Measurements from ENCODE around the gene PAFAH1B2.

PAFAH1B2 gene

DNA sequence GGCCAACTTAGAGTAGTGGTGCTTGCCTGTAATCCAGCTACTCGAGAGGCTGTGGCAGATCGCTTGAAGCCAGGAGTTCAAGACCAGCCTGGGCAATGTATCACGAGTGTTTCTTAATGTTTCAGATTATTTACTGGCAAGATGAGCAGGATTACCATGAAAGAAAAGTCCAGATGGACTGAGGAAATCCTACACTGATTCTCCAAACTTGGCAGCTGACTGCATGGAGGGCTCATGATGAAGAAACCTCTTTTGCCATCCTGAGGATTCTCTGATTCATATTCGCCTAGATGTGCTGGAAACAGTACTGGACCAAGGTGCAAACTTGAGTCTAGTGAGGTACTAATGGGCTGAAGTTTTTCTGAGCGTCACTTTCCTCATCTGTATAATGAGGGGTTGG is 31.7 kb downstream of the PAFAH1B2 start:
- no peak for DNase-seq

- peak; percentile 15 for DNase-seq
These were observed 32.1 kb downstream of the PAFAH1B2 start for GRCh38 chr11:117176186-117176585.

GRCh38 chr11:117177534-117178209 is 33.6 kb downstream of the PAFAH1B2 start:
- DNase-seq, result no peak

DNA sequence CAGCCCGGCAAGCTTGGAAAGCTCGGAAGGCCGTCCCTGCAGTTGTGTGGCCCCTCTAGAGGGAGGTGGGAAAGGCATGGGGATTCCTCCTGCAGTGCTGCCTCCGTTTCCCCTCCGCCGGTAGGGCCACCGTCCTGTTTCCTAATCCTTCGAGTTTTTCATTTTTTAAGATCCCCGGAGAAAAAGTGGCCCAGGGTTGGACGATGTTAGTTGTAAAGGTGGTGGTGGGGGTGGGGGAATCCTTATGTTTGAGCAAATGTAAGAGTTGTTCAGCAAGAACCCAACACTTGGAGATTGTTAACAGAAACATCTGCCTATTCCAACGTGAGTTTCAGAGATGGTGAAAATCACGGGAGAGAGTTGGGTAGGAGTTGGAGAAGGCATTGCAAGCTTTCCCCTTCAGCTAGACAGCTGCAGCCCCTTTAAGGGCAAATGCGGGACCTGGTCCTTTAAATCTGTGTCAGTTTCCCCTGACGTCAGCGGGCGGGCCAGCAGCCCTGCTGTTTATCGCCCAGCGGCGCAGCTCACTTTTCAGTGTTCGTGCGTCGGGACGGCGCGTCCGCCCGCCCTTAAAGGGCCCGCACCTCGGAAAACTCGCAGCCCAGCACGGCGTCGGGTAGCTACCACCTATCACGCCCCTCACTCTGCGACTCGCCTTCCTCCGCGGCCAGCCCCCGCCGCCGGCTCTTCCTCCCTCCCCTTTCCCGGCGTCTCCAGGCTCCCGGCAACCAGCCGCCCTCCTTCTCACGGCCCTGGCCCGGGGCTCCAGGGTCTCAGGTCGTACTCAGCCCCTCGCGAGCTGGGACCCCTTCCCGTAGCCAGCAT is 34.3 kb downstream of the PAFAH1B2 start, which contains the start of gene SIDT2:
SIDT2 (plus strand) TSS at position 534 of the 825 bp plus-strand sequence. CDS start 521 bp downstream, outside the sequence.
- DNase-seq, result peak; percentile 92

- peak; percentile 76 for DNase-seq
These were observed 35.2 kb downstream of the PAFAH1B2 start for GRCh38 chr11:117179048-117179999.

DNA sequence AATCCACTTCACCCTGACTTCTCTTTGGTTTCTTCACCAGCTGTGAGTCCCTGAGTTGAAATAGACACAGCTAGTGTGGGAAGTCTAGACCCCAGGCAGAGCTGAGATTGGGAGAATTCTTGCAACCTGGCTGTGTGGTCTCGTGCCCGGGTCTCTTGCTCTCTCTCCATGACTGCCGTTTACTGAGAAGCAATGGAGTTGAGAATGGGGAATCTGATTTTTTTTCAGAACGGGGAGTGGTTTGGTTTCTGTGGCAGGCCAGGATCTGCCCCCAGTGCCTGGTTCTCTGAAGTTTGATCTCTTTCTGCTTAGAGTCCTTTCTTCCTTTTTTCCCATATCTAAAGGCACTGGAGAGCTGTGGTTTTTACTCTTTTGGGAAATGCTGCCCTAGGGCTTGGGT is 35.9 kb downstream of the PAFAH1B2 start:
- peak; percentile 57 for DNase-seq

GRCh38 chr11:117180661-117181585 is 36.8 kb downstream of the PAFAH1B2 start:
- DNase-seq, result peak; percentile 68

- peak; percentile 52 for DNase-seq
These were observed 37.8 kb downstream of the PAFAH1B2 start for GRCh38 chr11:117181586-117182550.

DNA sequence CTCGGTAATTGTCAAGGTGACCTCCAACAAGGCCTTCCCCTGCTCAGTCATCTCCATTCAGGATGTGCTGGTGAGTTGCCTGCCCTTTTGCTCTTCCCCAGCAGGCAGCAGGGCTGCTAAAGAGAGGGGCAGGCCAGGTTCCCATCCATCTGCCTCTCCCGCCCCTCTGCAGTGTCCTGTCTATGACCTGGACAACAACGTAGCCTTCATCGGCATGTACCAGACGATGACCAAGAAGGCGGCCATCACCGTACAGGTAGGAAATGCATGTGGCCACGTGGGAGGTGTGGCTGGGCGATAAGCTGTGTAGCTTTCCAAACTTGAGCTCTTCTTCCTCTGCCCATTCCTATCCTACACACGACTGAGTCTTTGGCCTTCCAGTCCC is 38.5 kb downstream of the PAFAH1B2 start:
- peak; percentile 49 for DNase-seq

- DNase-seq, result peak; percentile 15
These were observed 39.1 kb downstream of the PAFAH1B2 start for GRCh38 chr11:117183178-117183577.

DNA sequence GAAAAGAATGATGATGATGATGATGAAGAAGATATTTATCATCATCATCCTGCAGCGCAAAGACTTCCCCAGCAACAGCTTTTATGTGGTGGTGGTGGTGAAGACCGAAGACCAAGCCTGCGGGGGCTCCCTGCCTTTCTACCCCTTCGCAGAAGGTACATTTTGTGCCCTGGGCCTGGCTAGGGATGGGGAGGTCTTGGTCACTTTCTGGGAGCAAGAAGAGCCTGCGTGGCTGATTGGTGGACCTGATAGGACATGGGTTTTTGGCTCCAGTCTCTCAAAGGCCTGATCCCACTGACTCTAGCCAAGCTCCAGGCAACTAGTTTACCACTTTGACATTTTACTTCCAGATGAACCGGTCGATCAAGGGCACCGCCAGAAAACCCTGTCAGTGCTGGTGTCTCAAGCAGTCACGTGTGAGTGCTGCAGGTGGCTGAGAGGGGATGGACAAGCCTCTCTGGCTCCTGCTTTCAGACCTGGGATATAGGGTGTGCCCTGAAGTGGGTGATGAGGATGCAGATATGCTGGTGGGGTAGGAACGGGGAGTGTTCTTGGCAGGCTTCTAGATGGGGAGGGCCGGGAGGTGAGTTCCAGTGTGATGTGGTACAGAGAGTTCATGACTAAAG is 39.8 kb downstream of the PAFAH1B2 start:
- DNase-seq, result peak; percentile 44

DNA sequence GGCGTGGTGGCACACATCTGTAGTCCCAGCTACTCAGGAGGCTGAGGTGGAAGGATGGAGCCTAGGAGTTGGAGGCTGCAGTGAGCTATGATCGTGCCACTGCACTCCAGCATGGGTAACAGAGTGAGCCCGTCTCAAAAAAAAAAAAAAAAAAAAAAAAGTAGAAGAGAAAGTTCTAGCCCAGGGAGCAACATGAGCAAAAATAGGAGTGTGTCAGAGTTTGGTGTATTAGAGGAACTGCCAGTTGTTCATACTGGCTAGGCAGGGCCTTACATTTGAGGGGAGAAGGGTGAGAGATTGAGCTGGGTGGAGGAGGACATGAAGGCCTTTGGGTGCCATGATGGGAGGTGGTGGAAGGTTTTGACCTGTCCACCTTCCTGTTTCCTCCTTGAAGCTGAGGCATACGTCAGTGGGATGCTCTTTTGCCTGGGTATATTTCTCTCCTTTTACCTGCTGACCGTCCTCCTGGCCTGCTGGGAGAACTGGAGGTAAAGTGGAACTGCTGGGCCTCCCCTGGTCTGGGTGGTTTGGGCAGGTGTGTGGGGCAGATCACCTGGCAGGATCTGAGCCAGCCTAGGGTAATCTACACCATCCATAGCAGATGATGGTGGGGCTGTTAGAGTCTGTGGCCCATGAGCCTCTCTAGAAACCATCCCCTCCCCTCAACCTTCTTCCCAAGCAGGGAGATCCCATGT is 41.8 kb downstream of the PAFAH1B2 start:
- no peak for DNase-seq

- DNase-seq, result no peak
These were observed 42.3 kb downstream of the PAFAH1B2 start for GRCh38 chr11:117186431-117186761.

DNA sequence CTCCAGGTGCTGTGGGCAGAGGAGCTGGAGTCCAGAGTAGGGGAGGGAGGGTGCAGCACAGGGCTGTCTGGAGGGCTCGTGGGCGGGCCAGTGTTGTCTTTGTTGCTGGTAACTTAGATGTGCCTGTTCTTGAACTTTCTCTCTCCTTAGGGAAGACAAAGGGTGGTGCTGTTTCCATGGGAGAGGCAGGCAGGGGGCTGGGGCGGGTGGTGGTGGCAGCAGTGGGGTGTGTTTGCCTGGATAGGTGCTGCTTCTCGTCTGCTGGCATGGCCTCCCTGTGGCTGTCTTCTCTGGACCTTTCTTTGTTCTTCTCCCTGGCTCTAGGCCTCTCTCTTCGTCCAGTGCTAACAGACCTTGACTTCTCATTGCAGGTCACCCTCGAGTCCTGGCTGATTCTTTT is 42.9 kb downstream of the PAFAH1B2 start:
- DNase-seq, result no peak

- DNase-seq, result no peak
These were observed 43.3 kb downstream of the PAFAH1B2 start for GRCh38 chr11:117187428-117187798.

DNA sequence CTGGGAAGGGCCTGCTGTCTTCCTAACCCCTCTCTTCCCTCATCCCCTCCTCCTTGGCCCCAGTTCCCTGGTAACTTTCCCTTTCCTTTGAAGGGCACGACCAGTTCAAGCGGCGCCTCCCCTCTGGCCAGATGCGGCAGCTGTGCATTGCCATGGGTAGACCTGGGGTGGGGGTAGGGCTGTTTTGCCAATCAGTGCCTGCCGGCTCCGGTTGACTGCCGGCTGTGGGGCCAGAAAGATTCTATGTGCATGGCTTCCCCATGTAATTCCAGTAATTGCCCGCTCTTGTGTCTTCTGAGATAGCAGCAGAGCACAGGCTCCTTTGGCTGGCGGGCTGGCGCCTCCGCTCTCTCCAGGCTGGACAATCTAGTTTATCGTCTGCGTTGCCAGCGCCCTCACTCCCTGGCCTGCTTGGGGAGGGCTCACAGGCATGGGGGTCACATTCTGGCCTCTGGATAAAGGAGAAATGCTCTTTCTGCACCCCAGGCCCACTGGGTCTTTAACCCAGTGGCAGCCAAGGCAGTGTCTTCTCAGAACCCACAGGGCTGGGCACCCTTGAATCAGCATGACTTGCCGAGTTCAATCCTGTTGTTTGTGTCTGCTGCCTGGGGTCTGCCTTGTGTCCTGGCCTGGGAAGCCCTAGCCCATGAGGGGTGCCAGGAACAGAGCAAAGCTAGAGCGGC is 43.9 kb downstream of the PAFAH1B2 start:
- DNase-seq, result no peak

GRCh38 chr11:117188620-117189081 is 44.6 kb downstream of the PAFAH1B2 start:
- DNase-seq, result no peak

GRCh38 chr11:117189191-117189940 is 45.3 kb downstream of the PAFAH1B2 start:
- no peak for DNase-seq

All from activated CD8-positive, alpha-beta memory T cell treated with anti-CD3 and anti-CD28 coated beads for 24 hours (primary cell).